Measurements from ENCODE around the gene SLC35E3. TPM values are rescaled to one million over a fixed set of nuclear protein-coding genes. Genes with fewer than 3 reads are reported as not detected.

The SLC35E3 gene
- total and polyA plus RNA-seq, 2 of the 13 experiments (the other 11 are each of a cell fraction or from before 2014, with no cell fraction given): 13.0 to 22.1 TPM

DNA sequence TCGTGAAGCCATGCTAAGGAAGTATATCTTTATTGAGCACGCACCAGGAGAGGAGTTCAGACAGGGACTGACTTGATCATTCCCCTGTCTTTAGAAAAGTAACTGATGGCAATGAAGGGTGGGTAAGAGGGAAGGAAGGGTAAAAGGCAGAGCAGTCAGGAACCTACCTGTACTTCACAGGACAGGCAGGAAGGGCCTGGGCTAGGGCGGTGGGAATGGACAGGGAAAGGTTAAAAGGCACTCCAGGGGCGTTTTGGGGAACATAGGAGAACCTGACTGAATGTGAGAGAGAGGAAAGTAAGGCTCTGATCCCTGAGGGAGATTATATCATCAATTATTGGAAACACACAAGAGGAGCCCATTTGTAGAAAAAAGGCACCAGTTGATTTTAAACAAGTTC is 3.9 kb downstream of the SLC35E3 start:
- no peaks in the 10 kb centered on the region; a peak in 1 of 5 replicates for H3K27me3 ChIP-seq (ENCODE audit: control insufficient read depth in 1 of 2, insufficient read depth in 2 of 2, low read length in 2 of 2)
- WGBS (ENCODE audit: low lambda C conversion rate): 92% methylated on average over 4 of the region's 4 CpGs
- no peak overlapping the region for H3K4me3 ChIP-seq (replicated peaks in 1 of 3; ENCODE audit: insufficient read depth in 1 of 3, low read depth in 2 of 3, low read length in 3 of 3)
- FAIRE-seq (no peak), ATAC-seq (no peak), DNase-seq (ENCODE audit: low spot score) (no peak)
- peaks cover 37% of the 10 kb centered on the region for H3K79me2 ChIP-seq (ENCODE audit: insufficient read depth, low read length)
- peaks cover 3 to 36% of the 10 kb centered on the region in 2 experiments for H3K36me3 ChIP-seq (replicated peaks in 1 of 2; ENCODE audit: control insufficient read depth in 1 of 2, insufficient read depth in 2 of 2, low read length in 2 of 2)
- POLR2A ChIA-PET: no interaction called here
- H3K27ac ChIP-seq (ENCODE audit: extremely low read length, insufficient read depth, low read length): no peak overlapping the region
- H3K9me3 ChIP-seq (ENCODE audit: low read length): no peaks in the 10 kb centered on the region
- H4K20me1 ChIP-seq (ENCODE audit: insufficient read depth, low read length): peaks cover 3% of the 10 kb centered on the region; the same call in 1 of the 2 replicates
- in situ Hi-C loops (cut with HindIII; ENCODE audit: extremely low pct_ligation_motif_present, low pct_unique_long_range_greater_than_20kb): loop anchor here (5.0 kb wide), 1 partner anchor 57 kb away; the partner anchor contains the start of gene MDM2
- CTCF ChIA-PET (ENCODE audit: low intra/inter-chr PET ratio, low total read pairs): no interaction called here
- BruUV-seq (replicated peaks): no TSS peak
- H3K4me2 ChIP-seq (ENCODE audit: low read depth, low read length): no peak overlapping the region
- H2AFZ ChIP-seq (ENCODE audit: low read length): no peak overlapping the region
- no peak overlapping the region for H3K9ac ChIP-seq (ENCODE audit: insufficient read depth, low read depth, low read length)
- peaks cover 34% of the 10 kb centered on the region for H3K4me1 ChIP-seq (ENCODE audit: insufficient read depth, low read length)
- intact Hi-C loops (cut with micrococcal nuclease; ENCODE audit: unreplicated experiment): no loop called here
- TF ChIP-seq, protein P1, sequence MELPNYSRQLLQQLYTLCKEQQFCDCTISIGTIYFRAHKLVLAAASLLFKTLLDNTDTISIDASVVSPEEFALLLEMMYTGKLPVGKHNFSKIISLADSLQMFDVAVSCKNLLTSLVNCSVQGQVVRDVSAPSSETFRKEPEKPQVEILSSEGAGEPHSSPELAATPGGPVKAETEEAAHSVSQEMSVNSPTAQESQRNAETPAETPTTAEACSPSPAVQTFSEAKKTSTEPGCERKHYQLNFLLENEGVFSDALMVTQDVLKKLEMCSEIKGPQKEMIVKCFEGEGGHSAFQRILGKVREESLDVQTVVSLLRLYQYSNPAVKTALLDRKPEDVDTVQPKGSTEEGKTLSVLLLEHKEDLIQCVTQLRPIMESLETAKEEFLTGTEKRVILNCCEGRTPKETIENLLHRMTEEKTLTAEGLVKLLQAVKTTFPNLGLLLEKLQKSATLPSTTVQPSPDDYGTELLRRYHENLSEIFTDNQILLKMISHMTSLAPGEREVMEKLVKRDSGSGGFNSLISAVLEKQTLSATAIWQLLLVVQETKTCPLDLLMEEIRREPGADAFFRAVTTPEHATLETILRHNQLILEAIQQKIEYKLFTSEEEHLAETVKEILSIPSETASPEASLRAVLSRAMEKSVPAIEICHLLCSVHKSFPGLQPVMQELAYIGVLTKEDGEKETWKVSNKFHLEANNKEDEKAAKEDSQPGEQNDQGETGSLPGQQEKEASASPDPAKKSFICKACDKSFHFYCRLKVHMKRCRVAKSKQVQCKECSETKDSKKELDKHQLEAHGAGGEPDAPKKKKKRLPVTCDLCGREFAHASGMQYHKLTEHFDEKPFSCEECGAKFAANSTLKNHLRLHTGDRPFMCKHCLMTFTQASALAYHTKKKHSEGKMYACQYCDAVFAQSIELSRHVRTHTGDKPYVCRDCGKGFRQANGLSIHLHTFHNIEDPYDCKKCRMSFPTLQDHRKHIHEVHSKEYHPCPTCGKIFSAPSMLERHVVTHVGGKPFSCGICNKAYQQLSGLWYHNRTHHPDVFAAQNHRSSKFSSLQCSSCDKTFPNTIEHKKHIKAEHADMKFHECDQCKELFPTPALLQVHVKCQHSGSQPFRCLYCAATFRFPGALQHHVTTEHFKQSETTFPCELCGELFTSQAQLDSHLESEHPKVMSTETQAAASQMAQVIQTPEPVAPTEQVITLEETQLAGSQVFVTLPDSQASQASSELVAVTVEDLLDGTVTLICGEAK (IDR thresholded peaks at IDR 0.05): no peak
- TF ChIP-seq, protein P1 (CRISPR knock-in tag; IDR thresholded peaks at IDR 0.05): no peak
- TF ChIP-seq ZNF556 (CRISPR knock-in tag; IDR thresholded peaks at IDR 0.05; ENCODE audit: borderline replicate concordance) (no peak), CHCHD3 (CRISPR knock-in tag; IDR thresholded peaks at IDR 0.05) (no peak), ZNF878 (CRISPR knock-in tag; IDR thresholded peaks at IDR 0.05) (no peak), ZNF225 (CRISPR knock-in tag; IDR thresholded peaks at IDR 0.05) (no peak), ZNF558 (CRISPR knock-in tag; IDR thresholded peaks at IDR 0.05; ENCODE audit: borderline replicate concordance) (no peak), ZNF224 (CRISPR knock-in tag; IDR thresholded peaks at IDR 0.05) (no peak)
- TF ChIP-seq, protein P2, sequence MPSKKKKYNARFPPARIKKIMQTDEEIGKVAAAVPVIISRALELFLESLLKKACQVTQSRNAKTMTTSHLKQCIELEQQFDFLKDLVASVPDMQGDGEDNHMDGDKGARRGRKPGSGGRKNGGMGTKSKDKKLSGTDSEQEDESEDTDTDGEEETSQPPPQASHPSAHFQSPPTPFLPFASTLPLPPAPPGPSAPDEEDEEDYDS (CRISPR knock-in tag; IDR thresholded peaks at IDR 0.05): no peak
- TF ChIP-seq, protein P3, sequence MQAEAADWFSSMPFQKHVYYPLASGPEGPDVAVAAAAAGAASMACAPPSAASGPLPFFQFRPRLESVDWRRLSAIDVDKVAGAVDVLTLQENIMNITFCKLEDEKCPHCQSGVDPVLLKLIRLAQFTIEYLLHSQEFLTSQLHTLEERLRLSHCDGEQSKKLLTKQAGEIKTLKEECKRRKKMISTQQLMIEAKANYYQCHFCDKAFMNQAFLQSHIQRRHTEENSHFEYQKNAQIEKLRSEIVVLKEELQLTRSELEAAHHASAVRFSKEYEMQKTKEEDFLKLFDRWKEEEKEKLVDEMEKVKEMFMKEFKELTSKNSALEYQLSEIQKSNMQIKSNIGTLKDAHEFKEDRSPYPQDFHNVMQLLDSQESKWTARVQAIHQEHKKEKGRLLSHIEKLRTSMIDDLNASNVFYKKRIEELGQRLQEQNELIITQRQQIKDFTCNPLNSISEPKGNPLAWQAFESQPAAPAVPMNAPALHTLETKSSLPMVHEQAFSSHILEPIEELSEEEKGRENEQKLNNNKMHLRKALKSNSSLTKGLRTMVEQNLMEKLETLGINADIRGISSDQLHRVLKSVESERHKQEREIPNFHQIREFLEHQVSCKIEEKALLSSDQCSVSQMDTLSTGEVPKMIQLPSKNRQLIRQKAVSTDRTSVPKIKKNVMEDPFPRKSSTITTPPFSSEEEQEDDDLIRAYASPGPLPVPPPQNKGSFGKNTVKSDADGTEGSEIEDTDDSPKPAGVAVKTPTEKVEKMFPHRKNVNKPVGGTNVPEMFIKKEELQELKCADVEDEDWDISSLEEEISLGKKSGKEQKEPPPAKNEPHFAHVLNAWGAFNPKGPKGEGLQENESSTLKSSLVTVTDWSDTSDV (CRISPR knock-in tag; IDR thresholded peaks at IDR 0.05): no peak
- TF ChIP-seq, protein P4, sequence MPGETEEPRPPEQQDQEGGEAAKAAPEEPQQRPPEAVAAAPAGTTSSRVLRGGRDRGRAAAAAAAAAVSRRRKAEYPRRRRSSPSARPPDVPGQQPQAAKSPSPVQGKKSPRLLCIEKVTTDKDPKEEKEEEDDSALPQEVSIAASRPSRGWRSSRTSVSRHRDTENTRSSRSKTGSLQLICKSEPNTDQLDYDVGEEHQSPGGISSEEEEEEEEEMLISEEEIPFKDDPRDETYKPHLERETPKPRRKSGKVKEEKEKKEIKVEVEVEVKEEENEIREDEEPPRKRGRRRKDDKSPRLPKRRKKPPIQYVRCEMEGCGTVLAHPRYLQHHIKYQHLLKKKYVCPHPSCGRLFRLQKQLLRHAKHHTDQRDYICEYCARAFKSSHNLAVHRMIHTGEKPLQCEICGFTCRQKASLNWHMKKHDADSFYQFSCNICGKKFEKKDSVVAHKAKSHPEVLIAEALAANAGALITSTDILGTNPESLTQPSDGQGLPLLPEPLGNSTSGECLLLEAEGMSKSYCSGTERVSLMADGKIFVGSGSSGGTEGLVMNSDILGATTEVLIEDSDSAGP (CRISPR knock-in tag; IDR thresholded peaks at IDR 0.05; ENCODE audit: borderline replicate concordance): no peak

Measured in HepG2 (cell line).